ENCODE data around the gene VARS1.

VARS1 gene

DNA sequence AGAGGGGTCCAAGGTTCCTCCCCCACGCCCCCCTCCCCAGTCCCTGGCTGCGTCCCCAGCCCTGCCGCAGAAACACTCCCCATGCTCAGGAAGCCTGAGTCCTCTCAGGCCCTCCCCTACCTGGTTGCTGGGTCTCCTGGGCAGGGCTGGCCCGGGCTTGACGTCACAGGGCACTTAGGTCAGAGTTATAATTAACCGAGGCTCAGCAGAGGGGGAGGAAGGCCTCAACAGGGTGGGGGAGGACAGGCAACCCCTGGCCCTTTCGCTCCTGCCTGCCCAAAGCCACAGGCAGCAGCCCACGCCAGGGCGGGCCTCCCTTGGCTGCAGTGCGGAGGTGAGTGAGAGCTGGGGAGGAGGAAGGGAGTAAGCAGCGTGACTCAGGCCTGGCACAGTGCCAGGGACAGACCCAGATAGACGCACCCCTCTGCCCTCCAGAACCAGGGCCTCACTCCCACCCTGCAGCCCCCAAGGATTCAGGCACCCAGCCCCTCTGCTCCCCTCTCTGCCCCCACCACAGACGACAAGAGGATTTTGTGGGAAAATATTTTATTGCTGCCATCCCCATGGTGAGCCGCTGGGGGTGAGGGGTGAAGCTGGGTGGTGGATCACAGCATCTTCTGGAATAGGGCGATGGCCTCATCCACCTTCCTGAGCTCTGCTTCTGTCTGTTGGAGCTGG is 18.4 kb downstream of the VARS1 start, which contains the start of gene VWA7:
Gene VWA7 (minus strand): TSS at position 340 of the 678 bp plus-strand sequence. CDS start 549 bp downstream, outside the sequence.
- TF ChIP-seq, protein P1, sequence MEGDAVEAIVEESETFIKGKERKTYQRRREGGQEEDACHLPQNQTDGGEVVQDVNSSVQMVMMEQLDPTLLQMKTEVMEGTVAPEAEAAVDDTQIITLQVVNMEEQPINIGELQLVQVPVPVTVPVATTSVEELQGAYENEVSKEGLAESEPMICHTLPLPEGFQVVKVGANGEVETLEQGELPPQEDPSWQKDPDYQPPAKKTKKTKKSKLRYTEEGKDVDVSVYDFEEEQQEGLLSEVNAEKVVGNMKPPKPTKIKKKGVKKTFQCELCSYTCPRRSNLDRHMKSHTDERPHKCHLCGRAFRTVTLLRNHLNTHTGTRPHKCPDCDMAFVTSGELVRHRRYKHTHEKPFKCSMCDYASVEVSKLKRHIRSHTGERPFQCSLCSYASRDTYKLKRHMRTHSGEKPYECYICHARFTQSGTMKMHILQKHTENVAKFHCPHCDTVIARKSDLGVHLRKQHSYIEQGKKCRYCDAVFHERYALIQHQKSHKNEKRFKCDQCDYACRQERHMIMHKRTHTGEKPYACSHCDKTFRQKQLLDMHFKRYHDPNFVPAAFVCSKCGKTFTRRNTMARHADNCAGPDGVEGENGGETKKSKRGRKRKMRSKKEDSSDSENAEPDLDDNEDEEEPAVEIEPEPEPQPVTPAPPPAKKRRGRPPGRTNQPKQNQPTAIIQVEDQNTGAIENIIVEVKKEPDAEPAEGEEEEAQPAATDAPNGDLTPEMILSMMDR (IDR thresholded peaks at IDR 0.05), result no peak
- no peaks in the 10 kb centered on the region for H3K9me3 ChIP-seq
- peaks cover 19% of the 10 kb centered on the region for H3K36me3 ChIP-seq
- H3K4me3 ChIP-seq (ENCODE audit: low read depth in 1 of 2, low read length in 1 of 2), result peak within 1 kb of the TSS in 1 of 2 experiments; percentile 52
- H3K27ac ChIP-seq, result peak within 1 kb of the TSS; percentile 59
- peaks cover 5% of the 10 kb centered on the region for H3K27me3 ChIP-seq
- H3K4me1 ChIP-seq (ENCODE audit: control insufficient read depth in 1 of 2, insufficient read depth in 1 of 2, low read depth in 1 of 2, low read length in 1 of 2), result peaks cover 4 to 11% of the 10 kb centered on the region in 2 experiments

DNA sequence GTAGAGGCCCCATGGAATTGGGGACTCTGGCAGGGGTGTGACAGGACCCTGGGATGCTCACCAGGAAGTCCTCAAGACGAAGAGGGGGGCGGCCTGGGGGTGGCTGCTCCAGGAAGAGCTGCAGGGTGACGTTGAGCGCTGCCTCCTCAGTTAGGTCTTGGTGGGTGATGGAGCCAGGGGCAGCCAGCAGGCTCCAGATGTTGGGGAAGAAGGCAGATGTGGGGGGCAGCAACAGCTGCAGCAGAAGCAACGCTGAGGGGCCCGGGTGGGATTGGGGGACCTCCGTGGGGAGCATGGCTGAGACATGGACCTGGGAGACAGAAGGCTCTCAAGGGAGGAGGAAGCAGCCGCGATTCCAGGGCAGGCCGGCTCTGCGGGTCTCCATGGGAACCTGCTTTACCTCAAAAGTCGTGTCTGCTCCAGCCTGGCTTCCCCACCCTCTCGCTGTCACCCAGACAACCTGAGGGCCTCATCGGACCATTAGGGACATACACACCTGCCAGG is 19.0 kb downstream of the VARS1 start:
- TF ChIP-seq, protein P1 (IDR thresholded peaks at IDR 0.05), result no peak
- Histone ChIP-seq H3K27me3 (peaks cover 5% of the 10 kb centered on the region), H3K4me1 (ENCODE audit: control insufficient read depth in 1 of 2, insufficient read depth in 1 of 2, low read depth in 1 of 2, low read length in 1 of 2) (peaks cover 4 to 11% of the 10 kb centered on the region in 2 experiments), H3K4me3 (ENCODE audit: low read depth in 1 of 2, low read length in 1 of 2) (peak overlapping the region in 1 of 2 experiments; percentile 52), H3K36me3 (peaks cover 19% of the 10 kb centered on the region), H3K9me3 (no peaks in the 10 kb centered on the region), H3K27ac (peak overlapping the region; percentile 59)

DNA sequence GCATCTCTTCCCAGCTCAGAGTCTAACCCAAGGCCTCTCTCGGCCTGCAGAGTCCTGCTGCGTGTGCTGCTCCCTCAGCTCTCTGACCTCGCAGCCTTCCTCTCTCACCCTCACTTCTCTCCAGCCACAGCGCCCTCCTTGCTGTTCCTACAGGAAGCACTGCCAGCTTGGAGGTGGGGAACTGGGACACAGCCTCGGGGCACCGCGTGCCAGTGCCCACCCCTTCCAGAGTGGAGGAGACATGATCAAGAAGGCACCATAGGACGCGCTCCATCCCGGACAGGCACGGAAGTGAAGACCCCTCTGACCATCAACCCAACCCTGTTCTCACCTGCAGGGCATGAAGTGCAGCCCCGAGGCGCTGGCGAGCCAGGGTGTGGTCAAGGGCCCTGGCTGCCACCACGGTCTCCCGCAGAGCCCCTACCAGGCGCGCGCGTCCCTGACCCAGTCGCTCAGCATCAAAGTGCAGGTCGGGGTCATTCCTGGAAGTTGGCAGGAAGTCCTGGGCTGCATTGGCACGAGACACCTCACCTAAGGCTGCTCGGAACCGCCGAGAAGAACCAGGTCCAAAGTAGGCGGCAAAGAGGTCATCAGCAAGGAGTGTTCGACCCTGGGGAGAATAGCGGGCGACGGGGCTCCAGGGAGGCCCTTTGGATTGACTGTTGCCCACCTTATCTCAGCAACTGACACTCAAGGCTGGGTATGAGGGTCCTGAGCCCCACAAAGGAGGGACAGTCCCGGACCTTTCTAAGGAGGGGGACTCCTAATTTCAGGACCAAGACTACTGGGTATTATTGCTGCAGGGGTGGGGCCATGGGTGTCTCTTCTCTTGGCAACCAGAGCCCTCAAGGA is 19.7 kb downstream of the VARS1 start:
- Histone ChIP-seq H3K36me3 (peaks cover 14% of the 10 kb centered on the region), H3K9me3 (no peaks in the 10 kb centered on the region), H3K27me3 (peaks cover 5% of the 10 kb centered on the region), H3K4me1 (ENCODE audit: control insufficient read depth in 1 of 2, insufficient read depth in 1 of 2, low read depth in 1 of 2, low read length in 1 of 2) (peaks cover 4 to 11% of the 10 kb centered on the region in 2 experiments), H3K4me3 (ENCODE audit: low read depth in 1 of 2, low read length in 1 of 2) (no peak overlapping the region), H3K27ac (no peak overlapping the region)
- TF ChIP-seq, protein P1 (IDR thresholded peaks at IDR 0.05), result no peak

DNA sequence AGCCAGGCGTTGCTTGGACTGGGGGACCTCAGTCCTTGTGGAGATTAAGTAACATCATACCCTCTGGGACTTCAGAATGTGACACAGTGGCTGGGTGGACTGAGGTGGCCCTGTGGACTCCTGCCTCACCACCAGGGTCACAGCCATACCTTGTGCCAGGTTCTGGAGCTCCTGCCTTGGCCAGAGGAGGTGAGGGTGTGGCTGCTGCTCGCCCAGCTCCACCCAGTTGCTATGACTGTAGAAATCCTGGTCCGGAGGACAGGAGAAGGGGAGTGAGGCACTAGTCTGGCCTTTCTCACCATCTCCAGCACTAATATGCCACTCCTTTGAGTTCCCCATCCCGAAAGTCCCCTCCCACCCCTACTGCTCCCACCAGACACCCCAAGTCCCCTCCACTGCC is 20.4 kb downstream of the VARS1 start:
- TF ChIP-seq, protein P1 (IDR thresholded peaks at IDR 0.05), result no peak

DNA sequence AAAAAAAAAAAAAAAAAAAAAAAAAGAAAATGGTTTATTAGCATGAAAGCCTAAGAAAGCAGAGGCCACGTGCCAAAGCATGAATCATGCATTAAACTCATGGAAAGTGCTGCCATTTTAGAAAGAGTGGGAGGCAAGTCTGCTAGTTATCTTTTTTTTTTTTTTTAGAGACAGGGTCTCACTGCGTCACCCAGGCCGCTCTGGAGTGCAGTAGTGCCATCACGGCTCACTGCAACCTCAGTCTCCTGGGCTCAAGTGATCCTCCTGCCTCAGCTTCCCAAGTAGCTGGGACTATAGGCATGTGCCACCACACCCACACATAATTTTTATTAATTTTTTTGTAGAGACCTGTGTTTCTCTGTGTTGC is 23.6 kb downstream of the VARS1 start:
- Histone ChIP-seq H3K36me3 (no peaks in the 10 kb centered on the region), H3K27me3 (peaks cover 5% of the 10 kb centered on the region), H3K27ac (no peak overlapping the region), H3K9me3 (no peaks in the 10 kb centered on the region), H3K4me1 (ENCODE audit: control insufficient read depth in 1 of 2, insufficient read depth in 1 of 2, low read depth in 1 of 2, low read length in 1 of 2) (peaks cover 26 to 33% of the 10 kb centered on the region in 2 experiments), H3K4me3 (ENCODE audit: low read depth in 1 of 2, low read length in 1 of 2) (no peak overlapping the region)
- TF ChIP-seq, protein P1 (IDR thresholded peaks at IDR 0.05), result no peak

More for the DNA sequence above, 20.4 kb downstream of the VARS1 start:
- Histone ChIP-seq H3K36me3 (peaks cover 11% of the 10 kb centered on the region), H3K4me3 (ENCODE audit: low read depth in 1 of 2, low read length in 1 of 2) (no peak overlapping the region), H3K9me3 (no peaks in the 10 kb centered on the region), H3K27me3 (peaks cover 5% of the 10 kb centered on the region), H3K27ac (no peak overlapping the region), H3K4me1 (ENCODE audit: control insufficient read depth in 1 of 2, insufficient read depth in 1 of 2, low read depth in 1 of 2, low read length in 1 of 2) (peaks cover 4 to 11% of the 10 kb centered on the region in 2 experiments)

Data from neutrophil (primary cell).